Activated CD8-positive, alpha-beta T cell treated with anti-CD3 and anti-CD28 coated beads for 36 hours (primary cell): ENCODE data around the gene IL31RA. TPM values are rescaled to one million over a fixed set of nuclear protein-coding genes. Genes with fewer than 3 reads are reported as not detected.

Experiments used
- ATAC-seq: fragments of 200-7000 bp; cut with Tn5 transposase; one replicate; pipeline ENCODE4 v1.10.0; 2021; ENCODE audit warnings: mild to moderate bottlenecking, moderate library complexity
- CTCF ChIA-PET: fragments of 350-600 bp; sonication (Branson Sonifier 250); formaldehyde crosslinking; loops from one replicate; lab custom pipeline; 2021; ENCODE audit warnings: antibody characterized with exemption; lab: Charles Lee
- POLR2A ChIA-PET: fragments of 350-600 bp; sonication (Branson Sonifier 250); formaldehyde crosslinking; loops from one replicate; lab custom pipeline; 2021; ENCODE audit warnings: antibody characterized with exemption; lab: Charles Lee
- DNase-seq: peaks from one replicate; pipeline ENCODE4 v3.0.0-alpha.2; 2020
- H3K27ac Mint-ChIP-seq: one replicate; pipeline ENCODE4 v1.8.0; 2021; ENCODE audit warnings: mild to moderate bottlenecking, mixed read lengths
- H3K27me3 Mint-ChIP-seq: one replicate; pipeline ENCODE4 v1.8.0; 2021; ENCODE audit warnings: mixed read lengths
- H3K36me3 Mint-ChIP-seq: one replicate; pipeline ENCODE4 v1.8.0; 2021; ENCODE audit warnings: low read depth, mixed read lengths
- H3K4me1 Mint-ChIP-seq: one replicate; pipeline ENCODE4 v1.8.0; 2021; ENCODE audit warnings: low read depth, mixed read lengths
- H3K4me3 Mint-ChIP-seq: one replicate; pipeline ENCODE4 v1.8.0; 2021; ENCODE audit warnings: mild to moderate bottlenecking, moderate library complexity, mixed read lengths
- H3K9me3 Mint-ChIP-seq: one replicate; pipeline ENCODE4 v1.8.0; 2021; ENCODE audit warnings: mixed read lengths
- CTCF ChIP-seq: fragments of 200-600 bp; IDR thresholded peaks from one replicate; pipeline ENCODE4 v1.8.0; 2022; ENCODE audit warnings: antibody characterized with exemption, mild to moderate bottlenecking
- intact Hi-C: fragments of 100-400 bp; cut with micrococcal nuclease; formaldehyde crosslinking; loops from one replicate; pipeline ENCODE4 v1.10.0; 2022
- total RNA-seq, 2 experiments: library from RNA; stranded (reverse); gene quantifications; one replicate each; pipeline ENCODE4 v1.2.3, GENCODE V29; 2021

IL31RA gene
- total RNA-seq, 2 experiments from 2014 or later: not detected

- DNase-seq: no peak
- Mint-ChIP-seq H3K4me1 (peaks cover 21% of the 10 kb centered on the region), H3K9me3 (peaks cover under 1% of the 10 kb centered on the region), H3K4me3 (no peak overlapping the region), H3K27ac (no peak overlapping the region), H3K27me3 (no peaks in the 10 kb centered on the region), H3K36me3 (no peaks in the 10 kb centered on the region)
- no peak for ATAC-seq
- intact Hi-C loops: no loop called here
- ChIA-PET POLR2A (interaction anchor here (1.3 to 1.6 kb wide), 2 partner anchors 9 to 12 kb away, joined by 6 read pairs; no protein-coding TSS in a partner anchor), CTCF (interaction anchor here (0.9 kb wide), 1 partner anchor 12 kb away, joined by 3 read pairs; no protein-coding TSS in a partner anchor)
- no peak for TF ChIP-seq CTCF
Measured at GRCh38 chr5:55865831-55866230, 14.7 kb downstream of the IL31RA start.

- DNase-seq (no peak), ATAC-seq (no peak)
- intact Hi-C loops: no loop called here
- Mint-ChIP-seq H3K9me3 (no peaks in the 10 kb centered on the region), H3K27me3 (no peaks in the 10 kb centered on the region), H3K4me1 (peaks cover 21% of the 10 kb centered on the region), H3K27ac (no peak overlapping the region), H3K4me3 (no peak overlapping the region), H3K36me3 (no peaks in the 10 kb centered on the region)
- POLR2A ChIA-PET: interaction anchor here (1.6 kb wide), 1 partner anchor 11 kb away, joined by 6 read pairs; no protein-coding TSS in a partner anchor
- CTCF ChIA-PET: no interaction called here
- no peak for TF ChIP-seq CTCF
Measured at GRCh38 chr5:55866485-55866884, 15.3 kb downstream of the IL31RA start.

GRCh38 chr5:55866934-55867333 lies 15.8 kb downstream of the IL31RA start:
- Mint-ChIP-seq H3K27ac (no peak overlapping the region), H3K4me1 (peaks cover 21% of the 10 kb centered on the region), H3K36me3 (no peaks in the 10 kb centered on the region), H3K4me3 (no peak overlapping the region), H3K27me3 (no peaks in the 10 kb centered on the region), H3K9me3 (no peaks in the 10 kb centered on the region)
- ChIA-PET POLR2A (no interaction called here), CTCF (no interaction called here)
- intact Hi-C loops: no loop called here
- ATAC-seq (no peak), DNase-seq (no peak)
- no peak for TF ChIP-seq CTCF

GRCh38 chr5:55868846-55869245 lies 17.7 kb downstream of the IL31RA start:
- CTCF ChIA-PET: interaction anchor here (1.2 to 1.4 kb wide), 2 partner anchors 10 to 11 kb away, joined by 3 to 4 read pairs; no protein-coding TSS in a partner anchor
- DNase-seq (peak; percentile 73), ATAC-seq (peak; percentile 94)
- H3K4me1 Mint-ChIP-seq: peaks cover 21% of the 10 kb centered on the region
- no peaks in the 10 kb centered on the region for H3K27me3 Mint-ChIP-seq
- no peaks in the 10 kb centered on the region for H3K9me3 Mint-ChIP-seq
- H3K27ac Mint-ChIP-seq: no peak overlapping the region
- intact Hi-C loops: no loop called here
- H3K4me3 Mint-ChIP-seq: no peak overlapping the region
- POLR2A ChIA-PET: no interaction called here
- no peak for TF ChIP-seq CTCF
- no peaks in the 10 kb centered on the region for H3K36me3 Mint-ChIP-seq

- CTCF ChIA-PET: interaction anchor here (1.1 kb wide), 1 partner anchor 65 kb away, joined by 4 read pairs; no protein-coding TSS in a partner anchor
- Mint-ChIP-seq H3K4me3 (no peak overlapping the region), H3K9me3 (no peaks in the 10 kb centered on the region), H3K27ac (no peak overlapping the region), H3K4me1 (peaks cover 21% of the 10 kb centered on the region), H3K36me3 (no peaks in the 10 kb centered on the region), H3K27me3 (no peaks in the 10 kb centered on the region)
- no peak for TF ChIP-seq CTCF
- ATAC-seq (no peak), DNase-seq (no peak)
- intact Hi-C loops: no loop called here
- POLR2A ChIA-PET: no interaction called here
Measured at GRCh38 chr5:55869847-55870246, 18.7 kb downstream of the IL31RA start.
